Psoas muscle (tissue), 8 donors: Measurements from ENCODE around the gene ZC3HAV1. TPM values are rescaled to one million over a fixed set of nuclear protein-coding genes. Genes with fewer than 3 reads are reported as not detected.
"Not testable (repeated sequence)": the region's sequence is repeated elsewhere in the genome, so short reads cannot be mapped to it uniquely, and the experiment has no call there.

ENCODE experiments used
- ATAC-seq, 4 donors: fragments of 200-7000 bp; cut with Tn5 transposase; one replicate each; pipeline ENCODE4 v1.9.1; 2020; ENCODE audit warnings: moderate library complexity in 3 of 4, mild to moderate bottlenecking in 2 of 4
- DNase-seq, 2 donors: peaks; one replicate each; pipeline ENCODE4 v3.0.0-alpha.2; 2020
- H3K27ac ChIP-seq: fragments of 200-600 bp; one replicate; pipeline ENCODE4 v1.8.0; 2022
- H3K27me3 ChIP-seq, 3 donors: fragments of 200-600 bp in 1 of 3; one replicate each; pipeline versions ENCODE4 v1.6.1 to v1.8.0; 2013 to 2022; ENCODE audit warnings: low read length in 2 of 3, mild to moderate bottlenecking in 2 of 3, moderate library complexity in 1 of 3; ENCODE audit not compliant: insufficient read depth in 3 of 3
- H3K36me3 ChIP-seq, 2 donors: fragments of 200-600 bp in 1 of 2; one replicate each; pipeline versions ENCODE4 v1.6.1 to v1.8.0; 2013 to 2022; ENCODE audit warnings: low read depth in 1 of 2, mild to moderate bottlenecking in 1 of 2, moderate library complexity in 1 of 2; ENCODE audit not compliant: insufficient read depth in 1 of 2
- H3K4me1 ChIP-seq: fragments of 200-600 bp; one replicate; pipeline ENCODE4 v1.8.0; 2022
- H3K4me3 ChIP-seq: fragments of 200-600 bp; one replicate; pipeline ENCODE4 v1.8.0; 2022; ENCODE audit warnings: mild to moderate bottlenecking
- H3K9me3 ChIP-seq: fragments of 200-600 bp; one replicate; pipeline ENCODE4 v1.8.0; 2022
- CTCF ChIP-seq: fragments of 200-600 bp; IDR thresholded peaks from one replicate; pipeline ENCODE4 v1.8.0; 2022; ENCODE audit warnings: antibody characterized with exemption
- WGBS, 3 donors: extraction: QIAGEN DNeasy Blood & Tissue Kit; methylation state at CpG; one replicate each; pipeline versions ENCODE4 v1.1.6 to v1.1.7; 2013; 5-methylcytosine and 5-hydroxymethylcytosine counted together
- intact Hi-C, 2 donors: fragments of 100-400 bp; cut with DNase I; formaldehyde crosslinking; loops; one replicate each; pipeline versions ENCODE4 v1.11.0 to v1.14.2; 2022
- polyA plus RNA-seq, 3 donors: library from polyadenylated mRNA; stranded (reverse); fragments of 200-250 nt; gene quantifications; one replicate each; pipeline ENCODE4 v1.2.3, GENCODE V29; 2013
- total RNA-seq, 4 donors: library from RNA; stranded (reverse); fragmentation: NEBNext Ultra II Directional in 2 of 4; extraction: Animal tissue kit (Norgen Biotek cat#: 25700) in 2 of 4; gene quantifications; one replicate each; pipeline versions ENCODE4 v1.2.1 to v1.2.4, GENCODE V29; 2021 to 2023
- donor health status: healthy with polysubstance abuse.
- donor health status: DM: no; HTN: no; CAD: no; lungs with moderate emphysema.
- donor health status: Bipolar disorder and iron deficiency.
- donor health status: healthy.
- donor health status: DM: yes; HTN: yes; CAD: no.
- donor health status: DM: no; HTN: no; CAD: no.
- donor health status: DM: no; HTN: no; CAD: no.
- donor health status: DM: yes; HTN: yes; CAD: no.

The ZC3HAV1 gene
- total and polyA plus RNA-seq, 7 donors, result 1.6 to 5.3 (median 3.9) TPM

- Histone ChIP-seq H3K27ac (no peak overlapping the region), H3K36me3 (no peaks in the 10 kb centered on the region), H3K4me3 (no peak overlapping the region), H3K27me3 (no peaks in the 10 kb centered on the region), H3K4me1 (peaks cover 2% of the 10 kb centered on the region), H3K9me3 (no peaks in the 10 kb centered on the region)
- intact Hi-C loops, result no loop called here
- ATAC-seq (no peak), DNase-seq (no peak)
- no peak for TF ChIP-seq CTCF
- WGBS, 3 donors, result 97 to 100% (median 98%) methylated on average over 1 of the region's 1 CpG
Measured at GRCh38 chr7:139111147-139111546, 1.6 kb upstream of the ZC3HAV1 start.

- 17% methylated on average over 16 of the region's 16 CpGs for WGBS, 3 donors
- peak overlapping the region; percentile 88 for H3K27ac ChIP-seq
- peak overlapping the region; percentile 88 for H3K4me3 ChIP-seq
- intact Hi-C loops, result loop anchor here in 1 of 2 donors (1.0 kb wide), 1 partner anchor 23 kb away; a partner anchor contains a TSS
- no peaks in the 10 kb centered on the region for H3K36me3 ChIP-seq
- H3K27me3 ChIP-seq, result no peaks in the 10 kb centered on the region
- no peak for TF ChIP-seq CTCF
- peaks cover 2% of the 10 kb centered on the region for H3K4me1 ChIP-seq
- DNase-seq (no peak), ATAC-seq (no peak)
- no peaks in the 10 kb centered on the region for H3K9me3 ChIP-seq
Measured at GRCh38 chr7:139109983-139110411, 477 bp upstream of the ZC3HAV1 start.

- Histone ChIP-seq H3K36me3 (no peaks in the 10 kb centered on the region), H3K9me3 (no peaks in the 10 kb centered on the region), H3K27me3 (no peaks in the 10 kb centered on the region), H3K27ac (peak overlapping the region; percentile 88), H3K4me3 (peak overlapping the region; percentile 88), H3K4me1 (peaks cover 2% of the 10 kb centered on the region)
- TF ChIP-seq CTCF, result no peak
- 2 to 6% (median 4%) methylated on average over 57 to 61 of the region's 61 CpGs for whole genome bisulfite sequencing, 3 donors
- ATAC-seq (peak; percentile 36 to 50 (median 46)), DNase-seq (peak in 1 of 2 donors; percentile 26)
- intact Hi-C loops, result loop anchor here in 1 of 2 donors (1.0 kb wide), 1 partner anchor 25 kb away; a partner anchor contains a TSS
Measured at GRCh38 chr7:139108266-139109187, 993 bp downstream of the ZC3HAV1 start.

DNA sequence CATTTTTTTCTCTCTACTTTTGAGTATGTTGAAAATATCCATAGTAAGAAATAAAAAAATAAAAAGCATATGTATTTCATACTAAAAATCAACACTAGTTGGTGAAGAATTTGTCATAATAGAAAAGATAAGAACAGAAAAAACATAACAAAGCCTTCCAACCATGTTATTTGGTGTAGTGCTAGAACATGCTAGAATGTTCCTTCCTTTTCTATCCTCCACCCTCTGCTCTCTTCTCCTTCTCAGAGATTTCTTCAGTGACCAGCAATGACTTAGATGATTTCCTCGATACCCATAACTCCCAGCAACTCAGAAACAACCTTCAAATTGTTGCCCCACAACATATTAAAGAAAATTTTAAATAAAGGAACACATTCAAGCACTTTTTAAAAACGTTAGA lies 2.6 kb downstream of the ZC3HAV1 start:
- Histone ChIP-seq H3K36me3 (no peaks in the 10 kb centered on the region), H3K27ac (no peak overlapping the region), H3K4me3 (peak overlapping the region; percentile 88), H3K9me3 (no peaks in the 10 kb centered on the region), H3K27me3 (no peaks in the 10 kb centered on the region), H3K4me1 (peaks cover 2% of the 10 kb centered on the region)
- WGBS, 3 donors, result 53 to 70% (median 56%) methylated on average over 2 of the region's 2 CpGs
- TF ChIP-seq CTCF, result no peak
- no peak for DNase-seq
- ATAC-seq, result no peak
- intact Hi-C loops, result no loop called here

DNA sequence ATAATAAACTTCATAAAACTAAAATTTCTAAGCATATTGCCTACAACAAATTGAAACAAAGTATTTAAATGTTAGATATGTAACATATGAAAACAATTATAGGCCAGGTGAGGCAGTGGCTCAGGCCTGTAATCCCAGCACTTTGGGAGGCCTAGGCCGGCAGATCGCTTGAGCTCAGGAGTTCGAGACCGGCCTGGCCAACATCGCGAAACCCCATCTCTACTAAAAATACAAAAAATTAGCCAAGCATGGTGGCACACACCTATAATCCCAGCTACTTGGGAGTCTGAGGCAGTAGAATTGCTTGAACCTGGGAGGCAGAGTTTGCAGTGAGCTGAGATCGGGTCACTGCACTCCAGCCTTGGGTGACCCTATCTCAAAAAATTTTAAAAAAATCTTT lies 3.3 kb downstream of the ZC3HAV1 start:
- H3K9me3 ChIP-seq, H3K27ac ChIP-seq, H3K36me3 ChIP-seq, ATAC-seq, intact Hi-C loops, H3K4me1 ChIP-seq, H3K27me3 ChIP-seq, DNase-seq: not testable (repeated sequence)
- WGBS, 3 donors, result 81 to 89% (median 85%) methylated on average over 7 of the region's 7 CpGs
- peak overlapping the region; percentile 88 for H3K4me3 ChIP-seq
